Left lung (tissue), 10 donors: Measurements from ENCODE around the gene CACNA1F. TPM values are rescaled to one million over a fixed set of nuclear protein-coding genes. Genes with fewer than 3 reads are reported as not detected.

ENCODE experiments used
- ATAC-seq: fragments of 200-7000 bp; cut with Tn5 transposase; one replicate; pipeline ENCODE4 v1.9.1; 2020; ENCODE audit warnings: moderate library complexity
- DNase-seq, 4 donors: peaks; one replicate each; pipeline ENCODE4 v3.0.0-alpha.2; 2013 to 2020
- H3K27ac ChIP-seq, 2 donors: fragments of 200-600 bp; sonication (generic) in 1 of 2; one replicate each; pipeline versions ENCODE4 v1.5.0 to v1.8.0; 2020 to 2021
- H3K27me3 ChIP-seq, 2 donors: fragments of 200-600 bp; sonication (generic) in 1 of 2; one replicate each; pipeline versions ENCODE4 v1.5.0 to v1.8.0; 2020 to 2021
- H3K36me3 ChIP-seq, 2 donors: fragments of 200-600 bp; sonication (generic) in 1 of 2; one replicate each; pipeline versions ENCODE4 v1.5.0 to v1.8.0; 2020 to 2021
- H3K4me1 ChIP-seq, 2 donors: fragments of 200-600 bp; one replicate each; pipeline ENCODE4 v1.8.0; 2021
- H3K4me3 ChIP-seq, 2 donors: fragments of 200-600 bp; sonication (generic) in 1 of 2; one replicate each; pipeline versions ENCODE4 v1.5.0 to v1.8.0; 2020 to 2021; ENCODE audit warnings: mild to moderate bottlenecking in 1 of 2
- H3K9me3 ChIP-seq, 2 donors: fragments of 200-600 bp; sonication (generic) in 1 of 2; one replicate each; pipeline versions ENCODE4 v1.5.0 to v1.8.0; 2020 to 2021
- CTCF ChIP-seq, 2 donors: fragments of 200-600 bp; sonication (generic) in 1 of 2; IDR thresholded peaks; one replicate each; pipeline versions ENCODE4 v1.5.0 to v1.8.0; 2021; ENCODE audit warnings: antibody characterized with exemption in 2 of 2
- intact Hi-C, 2 donors: fragments of 100-400 bp; cut with DNase I; formaldehyde crosslinking; loops; one replicate each; pipeline versions ENCODE4 v1.11.2 to v1.14.2; 2022
- polyA plus RNA-seq, 6 donors: library from polyadenylated mRNA; unstranded; fragments of 120-200 nt; gene quantifications; one replicate each; pipeline ENCODE4 v1.2.1, GENCODE V29; 2013; ENCODE audit not compliant: insufficient read length in 6 of 6
- total RNA-seq, 2 donors: library from RNA; stranded (reverse); fragmentation: NEBNext Ultra II Directional; extraction: Animal tissue kit (Norgen Biotek cat#: 25700); gene quantifications; one replicate each; pipeline ENCODE4 v1.2.1, GENCODE V29; 2021
- donor health status: DM: no; HTN: yes; CAD: no.
- donor health status: DM: no; HTN: no; CAD: no.

The CACNA1F gene
- total and polyA plus RNA-seq, 8 donors = 0.20 to 0.73 (median 0.25) TPM

- Histone ChIP-seq H3K4me1 (no peaks in the 10 kb centered on the region), H3K27ac (no peak overlapping the region), H3K9me3 (no peaks in the 10 kb centered on the region), H3K27me3 (no peaks in the 10 kb centered on the region), H3K36me3 (no peaks in the 10 kb centered on the region), H3K4me3 (no peak overlapping the region)
- no peak for TF ChIP-seq CTCF (IDR thresholded peaks at IDR 0.05)
- intact Hi-C loops = no loop called here
- DNase-seq (no peak), ATAC-seq (no peak)
These were observed 5.0 kb downstream of the CACNA1F start for GRCh38 chrX:49228185-49228584.

GRCh38 chrX:49227726-49228125, 5.4 kb downstream of the CACNA1F start:
- intact Hi-C loops = no loop called here
- Histone ChIP-seq H3K4me1 (no peaks in the 10 kb centered on the region), H3K4me3 (no peak overlapping the region), H3K27me3 (no peaks in the 10 kb centered on the region), H3K36me3 (no peaks in the 10 kb centered on the region), H3K9me3 (no peaks in the 10 kb centered on the region), H3K27ac (no peak overlapping the region)
- no peak for TF ChIP-seq CTCF (IDR thresholded peaks at IDR 0.05)
- ATAC-seq (no peak), DNase-seq (no peak)

- no peaks in the 10 kb centered on the region for H3K4me1 ChIP-seq
- no peak overlapping the region for H3K27ac ChIP-seq
- DNase-seq = no peak
- H3K27me3 ChIP-seq = no peaks in the 10 kb centered on the region
- ATAC-seq = no peak
- no peak for TF ChIP-seq CTCF (IDR thresholded peaks at IDR 0.05)
- intact Hi-C loops = no loop called here
- H3K9me3 ChIP-seq = no peaks in the 10 kb centered on the region
- no peaks in the 10 kb centered on the region for H3K36me3 ChIP-seq
- no peak overlapping the region for H3K4me3 ChIP-seq
These were observed 6.2 kb downstream of the CACNA1F start for GRCh38 chrX:49226946-49227345.

- intact Hi-C loops = no loop called here
- DNase-seq (no peak), ATAC-seq (no peak)
- TF ChIP-seq CTCF (IDR thresholded peaks at IDR 0.05) = no peak
- Histone ChIP-seq H3K27me3 (no peaks in the 10 kb centered on the region), H3K36me3 (no peaks in the 10 kb centered on the region), H3K4me3 (no peak overlapping the region), H3K4me1 (no peaks in the 10 kb centered on the region), H3K27ac (no peak overlapping the region), H3K9me3 (no peaks in the 10 kb centered on the region)
These were observed 7.3 kb downstream of the CACNA1F start for GRCh38 chrX:49225858-49226257.

- no peaks in the 10 kb centered on the region for H3K4me1 ChIP-seq
- H3K27me3 ChIP-seq = no peaks in the 10 kb centered on the region
- no peaks in the 10 kb centered on the region for H3K36me3 ChIP-seq
- no peak overlapping the region for H3K27ac ChIP-seq
- DNase-seq = no peak
- H3K9me3 ChIP-seq = no peaks in the 10 kb centered on the region
- no peak overlapping the region for H3K4me3 ChIP-seq
- no peak for TF ChIP-seq CTCF (IDR thresholded peaks at IDR 0.05)
- intact Hi-C loops = no loop called here
- ATAC-seq = no peak
These were observed 11.3 kb downstream of the CACNA1F start for GRCh38 chrX:49221868-49222267.
